Raji (cell line): ENCODE data around the gene SNRPD3.
"Not testable (repeated sequence)": the region's sequence is repeated elsewhere in the genome, so short reads cannot be mapped to it uniquely, and the experiment has no call there.

Experiments
- POLR2A ChIP-seq: IDR thresholded peaks from 2 replicates; pipeline ENCODE4 v1.6.1; 2011; ENCODE audit warnings: low read depth, low read length, control low read depth; ENCODE audit not compliant: insufficient read depth

Gene SNRPD3

GRCh38 chr22:24592851-24593558 is 37.2 kb downstream of the SNRPD3 start, which contains the start of gene LRRC75B:
TSS of gene LRRC75B (minus strand) at chr22:24593073. CDS start at chr22:24593039, 34 bp downstream.
- TF ChIP-seq POLR2A, result no peak

GRCh38 chr22:24593836-24594568 is 38.2 kb downstream of the SNRPD3 start:
- TF ChIP-seq POLR2A, result no peak

GRCh38 chr22:24594569-24595120 is 38.8 kb downstream of the SNRPD3 start:
- TF ChIP-seq POLR2A, result no peak

GRCh38 chr22:24595228-24595627 is 39.4 kb downstream of the SNRPD3 start:
- no peak for TF ChIP-seq POLR2A

GRCh38 chr22:24595863-24596262 is 40.1 kb downstream of the SNRPD3 start:
- no peak for TF ChIP-seq POLR2A

GRCh38 chr22:24599514-24599913 is 43.7 kb downstream of the SNRPD3 start:
- TF ChIP-seq POLR2A, result no peak

- TF ChIP-seq POLR2A, result no peak
Observed at GRCh38 chr22:24601217-24602104, 45.7 kb downstream of the SNRPD3 start.

- not testable (repeated sequence) for TF ChIP-seq POLR2A
Observed at GRCh38 chr22:24602847-24603769, 47.3 kb downstream of the SNRPD3 start, which contains the start of gene GGT1. TSS of gene GGT1 (plus strand) at chr22:24603193. CDS start at chr22:24611082, 7,889 bp downstream.

GRCh38 chr22:24607429-24607983 is 51.7 kb downstream of the SNRPD3 start:
- peak; percentile 61 for TF ChIP-seq POLR2A
